HEK293 (cell line): ENCODE results near the gene ANKRD40.

ENCODE experiments used
- CTCF ChIA-PET: fragments of 350-600 bp; formaldehyde crosslinking; extraction: SDS; loops from one replicate; lab custom pipeline; 2021; ENCODE audit warnings: antibody characterized with exemption; lab: Yijun Ruan, JAX
- POLR2A ChIA-PET: fragments of 300-600 bp; formaldehyde crosslinking; extraction: SDS; loops from one replicate; lab custom pipeline; 2020; ENCODE audit warnings: antibody characterized with exemption, inconsistent platforms; lab: Yijun Ruan, JAX
- H3K27ac ChIP-seq: fragments of 200-500 bp; sonication (Bioruptor generic); 2 replicates; pipeline ENCODE4 v1.5.1; 2014; ENCODE audit warnings: low read depth, low read length, control low read depth, inconsistent platforms; ENCODE audit errors: extremely low read depth
- H3K36me3 ChIP-seq, 2 experiments: fragments of 200-500 bp in 1 of 2; sonication (Bioruptor generic) in 1 of 2; 1 replicate in 1 of 2; 2 replicates in 1 of 2; pipeline ENCODE4 v1.5.1; 2014 to 2017; ENCODE audit warnings: inconsistent platforms in 2 of 2, low read length in 2 of 2; ENCODE audit not compliant: control insufficient read depth in 2 of 2, insufficient read depth in 1 of 2
- H3K4me1 ChIP-seq: fragments of 200-500 bp; sonication (Bioruptor generic); 2 replicates; pipeline ENCODE4 v1.5.1; 2014; ENCODE audit warnings: mild to moderate bottlenecking, low read length, inconsistent platforms; ENCODE audit not compliant: control insufficient read depth, insufficient read depth
- H3K4me3 ChIP-seq: 2 replicates; pipeline ENCODE4 v1.5.1; 2011; ENCODE audit warnings: low read depth, mild to moderate bottlenecking, control low read depth, low read length, moderate library complexity
- H3K9me3 ChIP-seq: fragments of 200-500 bp; sonication (Bioruptor generic); 2 replicates; pipeline ENCODE4 v1.5.1; 2014; ENCODE audit warnings: low read depth, low read length, inconsistent platforms; ENCODE audit not compliant: control insufficient read depth, insufficient read depth
- AEBP2 ChIP-seq: fragments of 450-650 bp; formaldehyde crosslinking; IDR thresholded peaks from 2 replicates; pipeline ENCODE4 v1.5.1; 2016; ENCODE audit warnings: missing biosample characterization, missing genetic modification characterization, borderline replicate concordance
- EGR2 ChIP-seq: fragments of 450-650 bp; formaldehyde crosslinking; IDR thresholded peaks from 2 replicates; pipeline ENCODE4 v1.5.1; 2016; ENCODE audit warnings: low read depth, missing biosample characterization, missing genetic modification characterization
- GFI1B ChIP-seq: fragments of 450-650 bp; formaldehyde crosslinking; IDR thresholded peaks from 2 replicates; pipeline ENCODE4 v1.5.1; 2016; ENCODE audit warnings: missing biosample characterization, missing genetic modification characterization
- GLI4 ChIP-seq: fragments of 450-650 bp; formaldehyde crosslinking; IDR thresholded peaks from 2 replicates; pipeline ENCODE4 v1.5.1; 2016; ENCODE audit warnings: missing biosample characterization, missing genetic modification characterization
- GLIS1 ChIP-seq: fragments of 450-650 bp; formaldehyde crosslinking; IDR thresholded peaks from 2 replicates; pipeline ENCODE4 v1.5.1; 2016; ENCODE audit warnings: missing biosample characterization, missing genetic modification characterization
- HOXC10 ChIP-seq: sonication (generic); formaldehyde crosslinking; IDR thresholded peaks from 2 replicates; pipeline ENCODE4 v1.8.1; 2023; ENCODE audit warnings: mild to moderate bottlenecking, missing genetic modification reagents
- INSM2 ChIP-seq: fragments of 450-650 bp; formaldehyde crosslinking; IDR thresholded peaks from 2 replicates; pipeline ENCODE4 v1.5.1; 2016; ENCODE audit warnings: missing biosample characterization, missing genetic modification characterization
- SCRT2 ChIP-seq: fragments of 450-650 bp; formaldehyde crosslinking; IDR thresholded peaks from 2 replicates; pipeline ENCODE4 v1.5.1; 2016; ENCODE audit warnings: missing biosample characterization, missing genetic modification characterization
- WT1 ChIP-seq: fragments of 450-650 bp; formaldehyde crosslinking; IDR thresholded peaks from 2 replicates; pipeline ENCODE4 v1.5.1; 2016; ENCODE audit warnings: missing biosample characterization, missing genetic modification characterization
- ZBTB20 ChIP-seq: fragments of 450-650 bp; formaldehyde crosslinking; IDR thresholded peaks from 2 replicates; pipeline ENCODE4 v1.5.1; 2016; ENCODE audit warnings: missing biosample characterization, missing genetic modification characterization
- ZFHX2 ChIP-seq: fragments of 450-650 bp; formaldehyde crosslinking; conservative IDR thresholded peaks from 2 replicates; pipeline ENCODE4 v1.5.1; 2016; ENCODE audit warnings: missing biosample characterization, missing genetic modification characterization
- ZFP37 ChIP-seq: fragments of 450-650 bp; formaldehyde crosslinking; IDR thresholded peaks from 2 replicates; pipeline ENCODE4 v1.5.1; 2016; ENCODE audit warnings: missing biosample characterization, missing genetic modification characterization
- ZFP41 ChIP-seq: fragments of 450-650 bp; formaldehyde crosslinking; IDR thresholded peaks from 2 replicates; pipeline ENCODE4 v1.5.1; 2016; ENCODE audit warnings: missing biosample characterization, missing genetic modification characterization, borderline replicate concordance
- ZNF146 ChIP-seq: fragments of 450-650 bp; formaldehyde crosslinking; IDR thresholded peaks from 2 replicates; pipeline ENCODE4 v1.5.1; 2016; ENCODE audit warnings: missing biosample characterization, missing genetic modification characterization
- ZNF18 ChIP-seq: fragments of 450-650 bp; formaldehyde crosslinking; IDR thresholded peaks from 2 replicates; pipeline ENCODE4 v1.5.1; 2016; ENCODE audit warnings: missing biosample characterization, missing genetic modification characterization
- ZNF248 ChIP-seq: fragments of 450-650 bp; formaldehyde crosslinking; IDR thresholded peaks from 2 replicates; pipeline ENCODE4 v1.5.1; 2017; ENCODE audit warnings: missing biosample characterization, missing genetic modification characterization
- ZNF26 ChIP-seq: fragments of 450-650 bp; formaldehyde crosslinking; IDR thresholded peaks from 2 replicates; pipeline ENCODE4 v1.5.1; 2016; ENCODE audit warnings: missing biosample characterization, missing genetic modification characterization
- ZNF266 ChIP-seq: fragments of 450-650 bp; formaldehyde crosslinking; IDR thresholded peaks from 2 replicates; pipeline ENCODE4 v1.5.1; 2016; ENCODE audit warnings: missing biosample characterization, missing genetic modification characterization, low read depth
- ZNF335 ChIP-seq: fragments of 450-650 bp; formaldehyde crosslinking; conservative IDR thresholded peaks from 2 replicates; pipeline ENCODE4 v1.5.1; 2016; ENCODE audit warnings: missing biosample characterization, missing genetic modification characterization
- ZNF366 ChIP-seq: fragments of 450-650 bp; formaldehyde crosslinking; conservative IDR thresholded peaks from 2 replicates; pipeline ENCODE4 v1.5.1; 2016; ENCODE audit warnings: missing biosample characterization, missing genetic modification characterization
- ZNF37A ChIP-seq: fragments of 450-650 bp; IDR thresholded peaks from 2 replicates; pipeline ENCODE4 v1.5.1; 2018; ENCODE audit warnings: missing biosample characterization, missing genetic modification characterization
- ZNF549 ChIP-seq: fragments of 450-650 bp; IDR thresholded peaks from 2 replicates; pipeline ENCODE4 v1.5.1; 2018; ENCODE audit warnings: missing biosample characterization, missing genetic modification characterization, mild to moderate bottlenecking, inconsistent platforms, moderate library complexity
- ZNF560 ChIP-seq: fragments of 450-650 bp; formaldehyde crosslinking; IDR thresholded peaks from 2 replicates; pipeline ENCODE4 v1.5.1; 2017; ENCODE audit warnings: missing biosample characterization, missing genetic modification characterization, borderline replicate concordance
- ZNF629 ChIP-seq: fragments of 450-650 bp; formaldehyde crosslinking; IDR thresholded peaks from 2 replicates; pipeline ENCODE4 v1.5.1; 2017; ENCODE audit warnings: missing biosample characterization, missing genetic modification characterization
- ZNF701 ChIP-seq: fragments of 450-650 bp; formaldehyde crosslinking; IDR thresholded peaks from 2 replicates; pipeline ENCODE4 v1.5.1; 2016; ENCODE audit warnings: missing biosample characterization, missing genetic modification characterization
- ZNF707 ChIP-seq: fragments of 450-650 bp; formaldehyde crosslinking; IDR thresholded peaks from 2 replicates; pipeline ENCODE4 v1.5.1; 2016; ENCODE audit warnings: missing biosample characterization, missing genetic modification characterization
- ZNF791 ChIP-seq: fragments of 450-650 bp; formaldehyde crosslinking; IDR thresholded peaks from 2 replicates; pipeline ENCODE4 v1.5.1; 2016; ENCODE audit warnings: missing biosample characterization, missing genetic modification characterization
- ZNF843 ChIP-seq: fragments of 450-650 bp; formaldehyde crosslinking; IDR thresholded peaks from 2 replicates; pipeline ENCODE4 v1.5.1; 2016; ENCODE audit warnings: missing biosample characterization, missing genetic modification characterization

Gene ANKRD40

GRCh38 chr17:50660887-50661345 is 46.8 kb downstream of the ANKRD40 start:
- POLR2A ChIA-PET = interaction anchor here (0.7 to 1.3 kb wide), 2 partner anchors 9 to 13 kb away, joined by 3 to 4 read pairs; no protein-coding TSS in a partner anchor
- TF ChIP-seq ZNF701 (tag by site-specific recombination) (no peak), ZNF18 (tag by site-specific recombination) (no peak), HOXC10 (CRISPR knock-in tag) (no peak), ZNF791 (tag by site-specific recombination) (no peak), SCRT2 (tag by site-specific recombination) (no peak), AEBP2 (tag by site-specific recombination) (no peak)
- CTCF ChIA-PET = interaction anchor here (0.8 to 3.4 kb wide), 4 partner anchors 30 to 110 kb away, joined by 3 to 13 read pairs (median 5); no protein-coding TSS in a partner anchor
- Histone ChIP-seq H3K4me3 (no peak overlapping the region), H3K4me1 (no peaks in the 10 kb centered on the region; the same call in 1 of the 2 replicates), H3K9me3 (no peaks in the 10 kb centered on the region), H3K36me3 (no peaks in the 10 kb centered on the region), H3K27ac (no peak overlapping the region)

GRCh38 chr17:50660042-50660886 is 47.5 kb downstream of the ANKRD40 start:
- CTCF ChIA-PET = interaction anchor here (0.8 to 3.4 kb wide), 4 partner anchors 32 to 110 kb away, joined by 3 to 13 read pairs (median 6); no protein-coding TSS in a partner anchor

More at GRCh38 chr17:50660042-50660886, 47.5 kb downstream of the ANKRD40 start:
- POLR2A ChIA-PET = no interaction called here
- no peaks in the 10 kb centered on the region for H3K9me3 ChIP-seq
- no peak overlapping the region for H3K4me3 ChIP-seq
- no peaks in the 10 kb centered on the region for H3K36me3 ChIP-seq
- TF ChIP-seq ZNF248 (tag by site-specific recombination) = no peak
- no peak for TF ChIP-seq ZNF549 (tag by site-specific recombination)
- TF ChIP-seq ZNF707 (tag by site-specific recombination) = no peak
- no peak for TF ChIP-seq ZNF335 (tag by site-specific recombination)
- TF ChIP-seq GLI4 = no peak
- TF ChIP-seq ZNF266 (tag by site-specific recombination) = no peak
- TF ChIP-seq ZBTB20 = 0 out of 2 replicates have a peak, but pooled peaks have one; percentile 31
- TF ChIP-seq ZNF843 (tag by site-specific recombination) = no peak
- no peak for TF ChIP-seq ZNF629 (tag by site-specific recombination)
- no peak for TF ChIP-seq WT1 (tag by site-specific recombination)
- no peak for TF ChIP-seq ZNF366 (tag by site-specific recombination)
- TF ChIP-seq INSM2 (tag by site-specific recombination) = no peak
- no peak for TF ChIP-seq ZFP37
- TF ChIP-seq ZNF26 (tag by site-specific recombination) = no peak
- TF ChIP-seq GLIS1 (tag by site-specific recombination) = no peak
- TF ChIP-seq ZFHX2 = peak; percentile 56; the same call in 1 of the 2 replicates
- no peak for TF ChIP-seq ZNF560 (tag by site-specific recombination)
- no peak for TF ChIP-seq ZNF37A (tag by site-specific recombination)
- no peak for TF ChIP-seq ZFP41 (tag by site-specific recombination)
- peak; percentile 61; the same call in 1 of the 2 replicates for TF ChIP-seq EGR2
- no peak for TF ChIP-seq GFI1B
- TF ChIP-seq ZNF146 = no peak
- H3K4me1 ChIP-seq = no peaks in the 10 kb centered on the region; the same call in 1 of the 2 replicates
- H3K27ac ChIP-seq = no peak overlapping the region
